Peyer's patch (tissue), 4 donors: Measurements from ENCODE around the gene GNAI1. TPM values are rescaled to one million over a fixed set of nuclear protein-coding genes. Genes with fewer than 3 reads are reported as not detected.
A peak's percentile ranks its signal among the peaks of the same experiment; 100 is the strongest.

Experiments
- DNase-seq, 3 donors: peaks; one replicate each; pipeline ENCODE4 v3.0.0-alpha.2; 2017 to 2019
- H3K27ac ChIP-seq, 4 donors: fragments of 200-600 bp; sonication (generic); one replicate each; pipeline ENCODE4 v1.5.1; 2016 to 2019
- H3K27me3 ChIP-seq, 2 donors: fragments of 200-600 bp; sonication (generic); one replicate each; pipeline ENCODE4 v1.5.1; 2019
- H3K36me3 ChIP-seq, 3 donors: fragments of 200-600 bp; sonication (generic); one replicate each; pipeline ENCODE4 v1.5.1; 2016 to 2019
- H3K4me1 ChIP-seq, 4 donors: fragments of 200-600 bp; sonication (generic); one replicate each; pipeline ENCODE4 v1.5.1; 2016 to 2019
- H3K4me3 ChIP-seq, 4 donors: fragments of 200-600 bp; sonication (generic); 1 replicate in 3 of 4; 2 replicates in 1 of 4; pipeline ENCODE4 v1.5.1; 2016 to 2019; ENCODE audit warnings: mild to moderate bottlenecking in 1 of 4
- H3K9me3 ChIP-seq, 4 donors: fragments of 200-600 bp; sonication (generic); one replicate each; pipeline ENCODE4 v1.5.1; 2016 to 2019; ENCODE audit warnings: mild to moderate bottlenecking in 1 of 4
- CTCF ChIP-seq, 6 experiments: fragments of 450-650 bp in 4 of 6; fragments of 200-600 bp in 2 of 6; sonication (generic) in 1 of 6; IDR thresholded peaks; one replicate each; pipeline ENCODE4 v1.5.1; 2017 to 2019; ENCODE audit warnings: antibody characterized with exemption in 6 of 6, mild to moderate bottlenecking in 3 of 6, moderate library complexity in 1 of 6
- POLR2A ChIP-seq, 2 donors: fragments of 450-650 bp; IDR thresholded peaks; one replicate each; pipeline ENCODE4 v1.5.1; 2017; ENCODE audit warnings: antibody characterized with exemption in 2 of 2, mild to moderate bottlenecking in 2 of 2, moderate library complexity in 2 of 2
- total RNA-seq, 4 donors: library from RNA; depleted of rRNA; stranded (reverse); fragments of >200 nt; gene quantifications; one replicate each; pipeline ENCODE4 v1.1.0, GENCODE V29; 2016

The GNAI1 gene
- 10 to 100 TPM in 1 of 4 donors, 1 to 10 TPM in 3; 5.5 to 13.3 (median 8.1) TPM for total RNA-seq

- Histone ChIP-seq H3K4me1 (peaks cover 0 to 10% (median 0%) of the 10 kb centered on the region in 4 donors), H3K27me3 (no peaks in the 10 kb centered on the region), H3K4me3 (peak within 1 kb of the TSS; percentile 44 to 91 (median 68)), H3K9me3 (no peaks in the 10 kb centered on the region), H3K27ac (peak within 1 kb of the TSS; percentile 68 to 85 (median 72)), H3K36me3 (no peaks in the 10 kb centered on the region)
- DNase-seq, result peak in 2 of 3 donors; percentile 62 to 73
- TF ChIP-seq POLR2A (IDR thresholded peaks at IDR 0.05) (no peak), CTCF (IDR thresholded peaks at IDR 0.05) (peak in 3 of 6 experiments; percentile 9 to 32 (median 21))
Measured at GRCh38 chr7:80134536-80135308, at the start of gene GNAI1. Gene GNAI1, plus strand, starts transcription at chr7:80134831. Its CDS starts 330 bp downstream, at chr7:80135161.

GRCh38 chr7:80087051-80087770 is 47.4 kb upstream of the GNAI1 start:
- Histone ChIP-seq H3K4me3 (no peak overlapping the region), H3K36me3 (no peaks in the 10 kb centered on the region), H3K27ac (peak overlapping the region in 2 of 4 donors; percentile 32 to 33), H3K4me1 (no peaks in the 10 kb centered on the region), H3K9me3 (no peaks in the 10 kb centered on the region), H3K27me3 (no peaks in the 10 kb centered on the region)
- DNase-seq, result no peak
- TF ChIP-seq POLR2A (IDR thresholded peaks at IDR 0.05) (no peak), CTCF (IDR thresholded peaks at IDR 0.05) (no peak)

DNA sequence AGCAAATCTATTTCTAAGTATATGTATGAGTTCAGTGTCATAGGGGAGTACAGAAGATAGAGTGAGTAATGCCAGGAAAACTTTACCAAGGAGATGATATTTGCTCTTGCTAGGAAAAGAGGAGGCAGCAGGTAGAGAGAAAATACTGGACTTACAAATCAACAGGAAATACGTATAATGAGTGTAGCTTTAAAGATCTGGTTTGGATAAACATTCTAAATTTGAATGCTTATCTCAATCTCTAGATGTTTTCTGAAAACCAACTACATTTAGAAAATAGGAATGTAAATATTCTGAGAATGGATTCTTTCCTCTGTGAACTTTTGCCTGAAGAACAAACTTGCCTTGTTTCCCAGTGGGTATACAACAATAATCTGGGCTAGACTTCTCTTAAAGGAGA is 46.9 kb upstream of the GNAI1 start:
- Histone ChIP-seq H3K36me3 (no peaks in the 10 kb centered on the region), H3K4me1 (no peaks in the 10 kb centered on the region), H3K9me3 (no peaks in the 10 kb centered on the region), H3K27me3 (no peaks in the 10 kb centered on the region), H3K4me3 (no peak overlapping the region), H3K27ac (peak overlapping the region in 2 of 4 donors; percentile 32 to 33)
- DNase-seq, result no peak
- TF ChIP-seq POLR2A (IDR thresholded peaks at IDR 0.05) (no peak), CTCF (IDR thresholded peaks at IDR 0.05) (no peak)

DNA sequence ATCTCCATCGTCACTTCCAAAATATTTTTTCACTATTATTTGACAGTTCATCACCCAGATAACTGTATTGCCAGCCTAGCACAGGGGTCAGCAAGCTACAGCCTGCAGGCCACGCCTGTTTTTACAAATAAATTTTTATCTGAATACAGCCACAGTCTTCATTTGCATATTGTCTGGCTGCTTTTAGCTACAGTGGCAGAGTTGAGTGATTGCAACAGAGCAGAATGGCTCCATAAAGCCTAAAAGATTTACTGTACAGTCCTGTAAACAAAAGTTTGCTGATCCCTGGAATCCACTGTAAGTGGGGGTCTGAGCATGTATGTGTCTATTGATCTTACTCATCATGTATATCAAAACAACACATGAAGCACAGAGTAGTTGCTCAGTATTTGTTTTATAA is 45.9 kb upstream of the GNAI1 start:
- DNase-seq, result no peak
- Histone ChIP-seq H3K9me3 (no peaks in the 10 kb centered on the region), H3K36me3 (no peaks in the 10 kb centered on the region), H3K27me3 (no peaks in the 10 kb centered on the region), H3K4me1 (no peaks in the 10 kb centered on the region), H3K4me3 (no peak overlapping the region), H3K27ac (no peak overlapping the region)
- TF ChIP-seq POLR2A (IDR thresholded peaks at IDR 0.05) (no peak), CTCF (IDR thresholded peaks at IDR 0.05) (no peak)

GRCh38 chr7:80089366-80089765 is 45.3 kb upstream of the GNAI1 start:
- H3K4me1 ChIP-seq, result no peaks in the 10 kb centered on the region
- no peaks in the 10 kb centered on the region for H3K36me3 ChIP-seq
- H3K27me3 ChIP-seq, result no peaks in the 10 kb centered on the region
- no peak for DNase-seq
- no peak overlapping the region for H3K4me3 ChIP-seq
- no peaks in the 10 kb centered on the region for H3K9me3 ChIP-seq
- no peak overlapping the region for H3K27ac ChIP-seq
- TF ChIP-seq CTCF (IDR thresholded peaks at IDR 0.05), result no peak
- no peak for TF ChIP-seq POLR2A (IDR thresholded peaks at IDR 0.05)
